ENCODE measurements around the gene OR52W1. TPM values are rescaled to one million over a fixed set of nuclear protein-coding genes. Genes with fewer than 3 reads are reported as not detected.
"Not testable (repeated sequence)": the region's sequence is repeated elsewhere in the genome, so short reads cannot be mapped to it uniquely, and the experiment has no call there.

The OR52W1 gene
- total RNA-seq, 1 donor from 2014 or later, result not detected

GRCh38 chr11:6216501-6216900 lies 17.5 kb downstream of the OR52W1 start:
- no peak for DNase-seq (ENCODE audit: low read depth in 2 of 2)

- DNase-seq (ENCODE audit: low read depth in 2 of 2), result no peak
These were observed 18.7 kb downstream of the OR52W1 start for GRCh38 chr11:6217722-6218121.

- DNase-seq (ENCODE audit: low read depth in 2 of 2), result peak; percentile 3 to 87
These were observed 20.3 kb downstream of the OR52W1 start for GRCh38 chr11:6219359-6219758.

- DNase-seq (ENCODE audit: low read depth in 2 of 2), result no peak
These were observed 24.8 kb downstream of the OR52W1 start for GRCh38 chr11:6223854-6224253.

GRCh38 chr11:6224421-6224820 lies 25.4 kb downstream of the OR52W1 start:
- DNase-seq (ENCODE audit: low read depth in 2 of 2), result no peak

- DNase-seq (ENCODE audit: low read depth in 2 of 2), result no peak
These were observed 26.0 kb downstream of the OR52W1 start for GRCh38 chr11:6225024-6225423.

GRCh38 chr11:6225896-6226295 lies 26.9 kb downstream of the OR52W1 start:
- DNase-seq (ENCODE audit: low read depth in 2 of 2), result peak in 1 of 2 donors; percentile 40

- DNase-seq (ENCODE audit: low read depth in 2 of 2), result no peak
These were observed 29.5 kb downstream of the OR52W1 start for GRCh38 chr11:6228520-6228919.

GRCh38 chr11:6229911-6230310 lies 30.9 kb downstream of the OR52W1 start:
- DNase-seq (ENCODE audit: low read depth in 2 of 2), result no peak

GRCh38 chr11:6232899-6233298 lies 33.9 kb downstream of the OR52W1 start:
- no peak for DNase-seq (ENCODE audit: low read depth in 2 of 2)

- no peak for DNase-seq (ENCODE audit: low read depth in 2 of 2)
These were observed 35.0 kb downstream of the OR52W1 start for GRCh38 chr11:6233984-6234386.

- DNase-seq (ENCODE audit: low read depth in 2 of 2), result peak; percentile 100
These were observed 35.5 kb downstream of the OR52W1 start, which contains the start of gene FHIP1B for GRCh38 chr11:6234387-6235107. TSS of gene FHIP1B (minus strand) at chr11:6234636. CDS start at chr11:6224516, 10,120 bp downstream.

- no peak for DNase-seq (ENCODE audit: low read depth in 2 of 2)
These were observed 38.2 kb downstream of the OR52W1 start for GRCh38 chr11:6237266-6237665.

GRCh38 chr11:6237761-6238302 lies 38.8 kb downstream of the OR52W1 start:
- DNase-seq (ENCODE audit: low read depth in 2 of 2), result no peak

- no peak for DNase-seq (ENCODE audit: low read depth in 2 of 2)
These were observed 39.9 kb downstream of the OR52W1 start, which contains the start of gene CNGA4 for GRCh38 chr11:6238902-6239301. TSS of gene CNGA4 (plus strand) at chr11:6239089. CDS start at chr11:6239207, 118 bp downstream.

- no peak for DNase-seq (ENCODE audit: low read depth in 2 of 2)
These were observed 41.1 kb downstream of the OR52W1 start for GRCh38 chr11:6240139-6240538.

GRCh38 chr11:6240781-6241180 lies 41.8 kb downstream of the OR52W1 start:
- DNase-seq (ENCODE audit: low read depth in 2 of 2), result no peak

- DNase-seq (ENCODE audit: low read depth in 2 of 2), result no peak
These were observed 42.3 kb downstream of the OR52W1 start for GRCh38 chr11:6241316-6241715.

- DNase-seq (ENCODE audit: low read depth in 2 of 2), result no peak
These were observed 46.5 kb downstream of the OR52W1 start for GRCh38 chr11:6245536-6245935.

GRCh38 chr11:6248248-6248647 lies 49.2 kb downstream of the OR52W1 start:
- no peak for DNase-seq (ENCODE audit: low read depth in 2 of 2)

- DNase-seq (ENCODE audit: low read depth in 2 of 2), result not testable (repeated sequence)
These were observed 49.9 kb downstream of the OR52W1 start for GRCh38 chr11:6248897-6249296.

Measured in lung microvascular endothelial cell (primary cell).